Colon (tissue), 2 donors: ENCODE measurements around the gene RNF38.
"Not testable (repeated sequence)": the region's sequence is repeated elsewhere in the genome, so short reads cannot be mapped to it uniquely, and the experiment has no call there.

Experiments used
- FAIRE-seq: peaks from 2 replicates; lab custom pipeline; 2012; peaks lifted over from hg19 to GRCh38; lab: Jason Lieb, UNC
- donor health status: control.
- donor health status: control.

The RNF38 gene

DNA sequence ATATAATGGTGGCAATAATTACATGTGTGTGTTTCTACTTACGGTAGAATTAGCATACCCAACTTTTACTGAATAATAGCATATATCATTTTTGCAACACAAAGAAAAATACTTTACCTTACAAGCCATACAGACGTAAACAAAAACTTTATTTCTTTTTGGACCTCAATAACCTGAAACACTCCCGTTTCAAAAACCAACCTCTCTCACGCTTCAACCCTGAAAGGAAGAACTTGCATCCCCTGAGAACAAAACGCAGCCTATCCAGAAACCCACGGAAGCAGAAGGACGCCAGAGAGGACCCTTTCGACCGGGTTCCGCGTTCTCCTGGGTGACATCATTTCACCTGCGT, at the start of gene RNF38:
Gene RNF38 (minus strand): TSS at position 290 of the 352 bp plus-strand sequence. CDS start 161 bp downstream, at position 129.
- FAIRE-seq: no peak

DNA sequence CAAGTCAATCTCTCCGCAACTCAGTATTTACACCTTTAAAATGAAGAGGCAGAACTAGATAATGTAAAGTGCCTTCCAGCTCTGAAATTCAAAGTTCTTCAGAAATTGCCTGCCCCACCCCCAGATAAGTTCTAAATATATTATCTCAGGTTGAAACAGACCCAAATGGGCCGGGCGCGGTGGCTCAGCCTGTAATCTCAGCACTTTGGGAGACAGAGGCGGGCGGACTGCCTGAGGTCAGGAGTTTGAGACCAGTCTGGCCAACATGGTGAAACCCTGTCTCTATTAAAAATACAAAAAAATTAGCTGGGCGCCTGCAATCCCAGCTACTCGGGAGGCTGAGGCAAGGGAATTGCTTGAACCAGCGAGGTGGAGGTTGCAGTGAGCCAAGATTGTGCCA, 48.5 kb upstream of the RNF38 start:
- FAIRE-seq: not testable (repeated sequence)

DNA sequence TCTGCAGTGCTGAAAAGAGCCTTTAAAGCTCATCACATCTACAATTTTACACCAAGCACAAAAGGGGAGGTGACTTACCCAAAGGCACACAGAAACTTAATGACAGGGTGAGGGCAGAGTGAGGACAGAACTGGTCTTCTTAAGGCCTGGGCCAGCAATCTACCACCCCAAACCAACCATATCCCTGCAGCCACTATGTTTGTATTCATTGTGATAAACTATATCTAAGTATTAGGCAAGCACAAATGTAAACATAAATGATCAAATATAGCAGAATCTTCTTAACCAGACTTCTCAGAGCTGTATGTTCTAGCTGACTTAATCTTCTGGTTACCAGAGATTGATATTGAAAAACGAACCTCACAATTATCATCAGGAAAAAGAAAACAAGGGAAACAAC, 47.9 kb upstream of the RNF38 start:
- FAIRE-seq: no peak

DNA sequence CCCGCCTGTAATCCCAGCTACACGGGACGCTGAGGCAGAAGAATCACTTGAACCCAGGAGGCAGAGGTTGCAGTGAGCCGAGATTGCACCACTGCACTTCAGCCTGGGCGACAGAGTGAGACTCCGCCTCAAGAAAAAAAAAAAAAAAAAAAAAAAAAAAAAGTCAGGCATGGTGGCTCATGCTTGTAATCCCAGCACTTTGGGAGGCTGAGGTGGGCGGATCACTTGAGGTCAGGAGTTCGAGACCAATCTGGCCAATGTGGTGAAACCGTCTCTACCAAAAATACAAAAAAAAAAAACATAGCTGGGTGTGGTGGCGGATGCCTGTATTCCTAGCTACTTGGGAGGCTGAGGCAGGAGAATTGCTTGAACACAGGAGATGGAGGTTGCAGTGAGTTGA, 46.6 kb upstream of the RNF38 start:
- FAIRE-seq: not testable (repeated sequence)

DNA sequence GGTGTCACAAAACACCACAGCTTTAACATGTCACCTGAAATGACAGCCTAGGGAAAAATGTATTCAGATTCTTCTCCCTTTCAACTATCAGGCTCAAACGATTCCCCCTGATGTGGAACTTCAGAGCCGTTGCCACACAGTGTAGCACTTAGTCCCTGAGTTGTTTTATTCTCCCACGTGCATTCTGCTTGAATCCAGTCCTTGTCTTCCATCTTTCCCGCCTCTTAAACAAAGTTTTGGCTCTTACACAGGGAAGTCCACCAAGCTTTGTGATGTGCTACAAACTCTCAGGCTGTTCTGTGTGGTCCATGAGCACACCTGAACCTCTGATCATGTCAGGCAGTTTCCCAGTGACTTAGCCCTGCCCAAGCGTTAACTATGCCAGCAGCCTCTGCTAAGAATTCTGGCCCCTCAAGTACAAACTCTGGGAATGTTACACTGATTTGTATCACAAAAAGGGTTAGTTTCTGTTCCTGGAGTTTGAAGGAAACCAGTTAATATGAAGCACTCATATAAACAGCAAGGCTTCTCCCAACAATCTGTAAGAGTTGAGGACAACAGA, 45.8 kb upstream of the RNF38 start:
- no peak for FAIRE-seq

DNA sequence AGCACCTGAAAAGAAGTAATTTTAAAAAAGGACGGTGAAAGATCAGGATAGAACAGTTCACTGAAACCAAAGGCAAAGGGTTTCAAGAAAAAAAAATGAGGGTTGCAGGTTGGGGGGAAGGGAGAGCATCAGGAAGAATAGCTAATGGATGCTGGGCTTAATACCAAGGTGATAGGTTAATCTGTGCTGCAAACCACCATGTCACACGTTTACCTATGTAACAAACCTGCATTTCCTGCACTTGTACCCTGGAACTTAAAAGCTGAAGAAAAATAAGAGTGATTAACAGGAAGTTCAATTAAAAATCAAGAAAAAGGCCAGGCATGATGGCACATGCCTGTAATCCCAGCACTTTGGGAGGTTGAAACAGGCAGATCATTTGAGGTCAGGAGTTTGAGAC, 44.1 kb upstream of the RNF38 start:
- FAIRE-seq: no peak

DNA sequence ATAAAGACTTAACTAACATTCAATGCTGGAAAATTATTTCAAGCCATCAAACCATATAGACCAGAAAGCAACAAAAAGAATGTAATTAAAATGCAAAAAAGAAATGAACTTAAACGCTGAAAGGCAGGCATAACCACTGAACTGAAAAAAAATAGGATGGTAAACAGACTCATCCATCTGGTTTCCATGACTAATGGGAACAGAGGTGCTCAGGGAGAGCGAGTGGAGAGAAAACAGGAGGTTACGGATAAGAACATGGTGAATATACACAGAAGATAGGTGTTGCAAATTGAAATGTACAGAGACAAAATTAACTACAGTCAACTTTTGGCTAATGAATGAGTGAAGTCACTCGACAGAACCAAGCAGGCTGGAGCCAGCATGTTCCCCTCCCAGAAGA, 43.5 kb upstream of the RNF38 start:
- no peak for FAIRE-seq

DNA sequence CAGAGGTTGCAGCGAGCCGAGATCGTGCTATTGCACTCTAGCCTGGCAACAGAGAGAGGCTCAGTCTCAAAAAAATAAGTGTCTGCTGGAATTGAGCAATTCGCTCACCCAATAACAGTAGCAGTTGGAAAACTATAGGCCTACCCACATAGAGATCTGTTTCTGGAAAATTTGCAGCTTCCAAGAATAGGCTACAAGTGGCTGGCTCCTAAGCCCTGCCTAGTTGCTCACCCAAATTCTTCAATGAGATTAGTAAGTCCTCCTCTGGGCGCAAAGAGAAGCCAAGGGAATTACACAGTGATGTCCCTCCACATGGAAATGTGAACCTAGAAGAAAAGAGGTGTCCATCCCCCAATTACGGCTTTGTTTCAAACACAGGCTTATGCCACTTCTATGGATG, 42.6 kb upstream of the RNF38 start:
- FAIRE-seq: no peak

DNA sequence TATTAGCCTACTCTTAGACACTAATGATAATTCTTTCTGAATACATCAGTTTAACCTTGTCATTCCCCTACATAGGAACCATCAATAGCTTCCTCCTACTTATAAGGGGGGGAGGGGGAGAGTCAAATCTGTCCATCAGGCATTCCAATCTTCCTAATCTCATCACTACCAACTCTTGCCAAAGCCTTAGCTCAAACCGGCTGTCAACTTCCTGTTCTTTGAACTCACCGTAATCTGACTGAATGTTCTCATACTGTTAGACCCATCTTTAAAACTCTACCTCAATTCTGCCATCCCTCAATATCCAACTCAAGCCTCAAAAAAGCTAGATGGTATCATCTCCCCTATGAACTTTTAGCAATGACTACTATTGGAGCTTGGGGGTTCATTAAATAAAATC, 41.9 kb upstream of the RNF38 start:
- no peak for FAIRE-seq

DNA sequence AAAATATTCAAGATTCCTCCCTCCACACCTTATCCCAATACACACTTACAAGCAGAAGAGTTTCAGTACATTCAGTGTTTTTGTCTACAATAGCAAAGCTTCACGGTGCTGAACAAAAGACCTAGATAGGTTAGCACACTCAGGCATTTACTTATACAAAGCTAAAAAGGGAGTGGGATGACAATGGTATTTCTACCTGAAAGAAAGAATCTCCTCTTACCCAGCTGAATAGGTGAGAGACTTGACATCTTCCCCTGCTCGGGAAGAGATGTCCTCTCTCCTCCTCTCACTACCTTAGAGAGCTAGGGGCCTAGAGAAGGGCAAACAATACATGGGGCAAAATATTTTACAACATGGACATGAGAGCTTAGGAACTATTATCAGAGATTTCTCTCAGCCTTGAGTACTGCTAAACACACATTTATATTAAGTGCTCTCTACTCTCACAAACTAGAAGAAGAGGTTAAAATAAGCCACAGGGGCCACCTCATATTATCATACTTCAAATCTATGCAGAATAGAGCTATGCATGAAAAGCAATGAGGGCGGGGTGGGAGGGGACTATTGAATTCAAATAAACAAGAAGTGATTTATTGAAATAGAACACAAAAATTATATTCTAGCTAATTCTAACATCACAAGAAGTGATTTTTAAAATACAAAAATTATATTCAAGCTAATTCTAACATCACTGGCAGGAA, 38.6 kb upstream of the RNF38 start:
- FAIRE-seq: no peak

DNA sequence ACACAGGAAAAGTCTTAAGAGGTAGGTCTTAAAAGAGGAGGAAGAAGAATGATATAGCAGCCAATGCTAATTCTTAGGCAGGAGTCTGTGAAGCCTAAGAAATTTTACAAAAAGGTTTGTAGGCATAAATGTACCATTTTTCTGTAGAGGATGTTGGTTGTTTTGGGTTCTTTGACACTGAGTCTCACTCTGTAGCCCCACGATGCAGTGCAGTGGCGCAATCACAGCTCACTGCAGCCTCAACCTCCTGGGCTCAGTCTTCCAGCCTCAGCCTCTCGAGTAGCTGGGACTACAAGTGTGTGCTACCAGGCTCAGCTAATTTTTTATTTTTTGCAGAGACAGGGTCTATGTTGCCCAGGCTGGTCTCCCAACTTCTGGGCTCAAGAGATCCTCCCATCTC, 37.7 kb upstream of the RNF38 start:
- FAIRE-seq: no peak

DNA sequence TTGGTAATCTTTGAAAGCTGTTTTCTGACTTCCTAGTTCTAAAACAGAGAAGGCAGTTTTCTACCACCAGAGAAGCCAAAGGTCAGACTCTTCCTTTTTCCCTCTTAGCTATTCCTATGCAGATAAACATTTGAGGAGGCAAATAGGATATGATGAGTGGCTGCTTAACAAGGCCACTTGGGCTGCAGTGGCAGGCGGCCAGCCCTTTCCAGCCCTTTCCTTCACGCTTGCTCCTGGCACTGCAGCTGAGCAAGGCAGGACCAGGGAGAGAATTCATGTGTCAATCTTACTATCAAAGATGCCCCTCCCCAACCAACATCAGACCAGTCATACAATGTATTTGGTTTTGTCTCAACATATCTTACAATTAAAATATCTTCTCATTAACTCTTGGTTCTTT, 36.8 kb upstream of the RNF38 start:
- no peak for FAIRE-seq

DNA sequence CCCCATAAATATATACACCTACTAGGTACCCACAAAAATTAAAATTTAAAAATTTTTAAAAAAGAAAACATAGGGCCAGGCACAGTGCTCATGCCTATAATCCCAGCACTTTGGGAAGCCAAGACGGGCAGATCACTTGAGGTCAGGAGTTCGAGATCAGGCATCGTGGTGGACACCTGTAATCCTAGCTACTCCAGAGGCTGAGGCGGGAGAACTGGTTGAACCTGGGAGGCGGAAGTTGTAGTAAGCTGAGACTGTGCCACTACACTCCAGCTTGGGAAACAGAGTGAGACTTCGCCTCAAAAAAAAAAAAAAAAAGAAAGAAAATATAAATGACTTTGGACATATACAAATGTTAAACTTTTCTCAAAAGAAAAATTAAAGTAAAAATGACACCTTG, 33.3 kb upstream of the RNF38 start:
- FAIRE-seq: no peak

DNA sequence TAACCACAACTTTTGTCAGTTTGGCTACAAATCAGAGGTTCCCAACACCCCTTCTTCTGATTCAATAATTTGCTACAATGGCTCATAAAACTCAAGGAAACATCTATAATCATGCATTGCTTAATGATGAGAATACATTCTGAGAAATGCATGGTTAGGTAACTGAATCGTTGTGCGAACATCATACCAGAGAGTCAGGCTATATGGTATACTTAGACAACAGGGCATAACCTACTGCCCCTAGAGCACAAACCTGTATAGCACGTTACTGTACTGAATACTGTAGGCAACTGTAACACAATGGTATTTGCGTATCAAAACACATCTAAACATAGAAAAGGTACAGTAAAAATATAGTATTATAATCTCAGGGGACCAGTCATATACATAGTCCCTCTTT, 31.0 kb upstream of the RNF38 start:
- no peak for FAIRE-seq

DNA sequence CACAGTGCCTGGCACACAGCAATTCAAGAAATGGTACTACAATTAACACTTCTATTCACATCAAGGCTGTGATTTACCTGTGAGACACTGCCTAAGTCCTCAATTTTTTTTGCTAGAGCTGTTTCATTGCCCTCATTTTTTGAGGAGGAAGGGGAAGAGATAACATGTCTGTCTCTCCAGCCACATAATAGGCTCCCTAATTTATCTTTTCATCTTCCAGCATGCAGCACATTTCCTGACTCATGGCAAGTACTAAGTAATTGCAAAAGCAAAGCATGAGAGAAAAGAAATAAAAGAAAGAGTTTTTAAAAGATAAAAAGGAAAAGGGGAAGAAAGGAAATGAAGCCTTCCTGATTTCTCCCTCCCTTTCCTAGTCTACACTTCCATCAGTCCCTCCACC, 26.9 kb upstream of the RNF38 start:
- FAIRE-seq: no peak

DNA sequence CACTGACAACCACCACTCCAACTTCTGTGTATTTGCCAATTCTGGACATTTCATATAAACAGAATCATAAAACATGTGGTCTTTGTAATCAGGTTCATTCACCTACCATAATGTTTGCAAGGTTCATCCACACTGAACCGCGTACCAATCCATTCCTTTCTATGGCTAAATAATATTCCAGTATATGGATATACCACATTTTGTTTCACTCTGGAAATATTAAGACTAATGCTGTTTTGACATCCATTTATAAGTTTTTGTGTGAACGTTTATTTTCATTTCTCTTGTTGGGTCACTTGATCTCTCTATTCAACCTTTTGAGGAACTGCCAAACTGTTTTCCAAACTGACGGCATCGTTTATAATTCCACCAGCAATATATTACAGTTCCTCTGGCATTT, 26.3 kb upstream of the RNF38 start:
- no peak for FAIRE-seq

DNA sequence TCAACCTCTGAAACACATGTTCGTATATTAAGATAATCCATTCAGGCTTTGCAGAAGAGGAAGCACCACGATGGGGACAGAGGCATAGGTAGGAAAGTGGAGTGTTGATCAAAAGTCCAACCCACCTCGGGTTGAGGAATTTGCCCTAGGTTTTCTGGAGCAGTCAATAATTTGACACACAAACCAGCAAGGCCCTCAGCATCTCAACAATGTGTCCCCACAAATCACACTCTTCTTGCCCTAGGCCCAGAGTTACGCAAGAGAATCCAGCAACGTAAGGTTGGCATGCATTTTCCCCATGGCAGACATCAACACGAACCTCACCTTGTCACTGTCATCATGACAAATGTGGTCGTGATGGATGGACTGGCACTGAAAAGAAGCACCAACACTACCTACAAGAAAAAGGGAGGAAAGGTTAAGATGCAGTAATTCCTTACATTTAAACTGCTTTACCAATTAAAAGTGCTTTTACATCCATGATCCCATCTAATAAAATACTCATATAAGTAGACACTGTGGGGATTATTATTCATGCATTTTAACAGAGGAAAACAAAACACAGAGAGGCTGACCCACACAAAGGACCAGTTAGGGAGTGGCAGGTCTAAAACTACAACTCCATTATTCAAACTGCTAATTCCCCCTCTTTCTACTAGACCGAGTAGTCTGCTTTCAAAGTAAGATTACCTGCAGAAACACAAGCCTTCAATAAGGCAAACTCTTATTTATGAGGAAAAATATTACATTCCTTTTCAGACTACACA, 24.4 kb upstream of the RNF38 start:
- no peak for FAIRE-seq

DNA sequence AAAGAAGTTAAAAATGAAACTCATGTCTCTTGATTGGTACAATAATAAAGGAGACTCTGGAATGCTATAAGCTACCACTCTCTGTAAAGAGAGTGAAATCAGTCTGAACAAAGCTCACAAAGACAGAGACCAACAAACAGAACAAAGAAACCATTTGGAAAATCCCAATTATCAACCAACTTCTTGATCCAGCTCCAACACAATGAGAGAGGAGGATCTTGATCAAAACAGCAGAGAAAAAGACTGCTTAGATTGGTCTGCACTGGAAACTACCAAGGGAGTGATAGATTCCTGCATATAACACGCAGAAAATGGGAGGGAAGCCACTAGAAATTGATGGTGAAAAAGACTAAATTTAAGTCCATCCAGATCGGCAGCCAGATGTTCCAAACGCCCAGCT, 23.1 kb upstream of the RNF38 start:
- no peak for FAIRE-seq

DNA sequence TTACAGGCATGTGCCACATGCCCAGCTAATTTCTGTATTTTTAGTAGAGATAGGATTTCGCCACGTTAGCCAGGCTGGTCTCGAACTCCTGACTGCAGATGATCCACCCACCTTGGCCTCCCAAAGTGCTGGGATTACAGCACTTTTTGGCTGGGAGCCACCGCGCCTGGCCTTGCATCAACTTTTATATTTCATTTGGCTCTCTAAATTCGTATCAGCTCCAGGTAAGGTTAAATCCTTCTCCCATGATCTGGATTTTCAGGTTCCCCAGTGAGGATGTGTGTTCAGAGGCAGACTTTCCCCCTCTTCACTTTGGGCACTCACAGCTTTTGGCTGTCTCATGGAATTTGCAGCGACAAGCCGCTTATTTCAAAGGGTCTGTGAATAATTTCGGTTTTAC, 16.8 kb upstream of the RNF38 start:
- no peak for FAIRE-seq

DNA sequence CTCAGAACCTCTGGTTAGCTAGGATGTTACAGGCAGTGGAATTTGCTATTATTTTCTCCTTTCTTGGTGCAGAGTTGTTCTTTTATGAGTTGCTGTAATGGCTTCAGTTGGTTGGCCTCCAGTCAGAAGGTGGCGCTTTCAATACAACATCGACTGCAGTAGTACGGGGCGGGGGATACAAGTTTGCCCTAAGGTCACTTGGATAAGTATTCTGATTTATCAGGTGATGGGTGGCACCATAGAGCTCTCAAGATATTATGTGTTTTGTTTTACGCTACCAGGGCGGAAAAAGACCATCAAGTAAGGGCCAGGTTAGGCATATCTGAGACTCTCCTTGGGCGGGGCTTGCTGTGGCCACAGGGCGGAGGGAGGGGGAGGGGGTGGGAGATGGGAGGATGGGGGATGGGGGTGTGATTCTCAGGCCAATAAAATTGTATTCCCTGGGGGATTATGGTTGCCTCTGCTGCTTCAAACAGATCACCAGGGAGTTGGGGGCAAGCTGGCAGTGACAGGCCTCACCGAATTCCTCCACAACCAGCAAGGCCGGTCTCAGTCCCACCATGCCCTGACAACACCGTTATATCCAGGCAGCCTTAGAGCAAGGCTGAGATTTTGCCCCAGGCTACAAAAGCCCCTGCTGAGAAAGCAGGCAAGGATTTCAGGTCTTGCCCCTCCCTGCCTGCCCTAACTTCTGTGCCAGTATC, 15.9 kb upstream of the RNF38 start:
- no peak for FAIRE-seq

DNA sequence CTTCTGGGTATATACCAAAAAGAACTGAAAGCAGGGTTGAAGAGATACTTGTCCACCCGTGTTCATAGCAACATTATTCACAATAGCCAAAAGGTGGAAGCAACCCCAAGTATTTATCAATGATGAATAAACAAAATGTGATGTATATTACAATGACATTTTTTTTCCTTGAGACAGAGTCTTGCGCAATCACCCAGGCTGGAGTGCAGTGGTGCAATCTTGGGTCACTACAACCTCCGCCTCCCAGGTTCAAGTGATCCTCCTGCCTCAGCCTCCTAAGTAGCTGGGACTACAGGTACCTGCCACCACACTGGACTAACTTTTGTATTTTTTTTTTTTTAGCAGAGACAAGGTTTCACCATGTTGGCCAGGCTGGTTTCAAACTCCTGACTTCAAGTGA, 11.3 kb upstream of the RNF38 start:
- not testable (repeated sequence) for FAIRE-seq

DNA sequence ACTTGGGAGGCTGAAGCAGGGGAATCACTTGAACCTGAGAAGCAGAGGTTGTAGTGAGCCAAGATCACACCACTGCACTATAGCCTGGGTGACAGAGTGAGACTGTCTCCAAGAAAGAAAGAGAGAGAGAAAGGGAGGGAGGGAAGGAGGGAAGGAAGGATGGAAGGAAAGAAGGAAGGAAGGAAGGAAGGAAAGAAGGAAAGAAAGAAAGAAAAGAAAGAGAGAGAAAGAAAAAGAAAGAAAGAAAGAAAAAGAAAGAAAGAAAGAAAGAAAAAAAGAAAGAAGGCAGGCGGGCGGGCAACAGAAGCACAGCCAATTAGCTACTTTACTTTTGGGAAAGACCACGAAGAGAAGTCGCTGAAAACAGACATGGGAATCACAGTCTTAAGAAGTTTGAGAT, 9.0 kb upstream of the RNF38 start:
- not testable (repeated sequence) for FAIRE-seq

DNA sequence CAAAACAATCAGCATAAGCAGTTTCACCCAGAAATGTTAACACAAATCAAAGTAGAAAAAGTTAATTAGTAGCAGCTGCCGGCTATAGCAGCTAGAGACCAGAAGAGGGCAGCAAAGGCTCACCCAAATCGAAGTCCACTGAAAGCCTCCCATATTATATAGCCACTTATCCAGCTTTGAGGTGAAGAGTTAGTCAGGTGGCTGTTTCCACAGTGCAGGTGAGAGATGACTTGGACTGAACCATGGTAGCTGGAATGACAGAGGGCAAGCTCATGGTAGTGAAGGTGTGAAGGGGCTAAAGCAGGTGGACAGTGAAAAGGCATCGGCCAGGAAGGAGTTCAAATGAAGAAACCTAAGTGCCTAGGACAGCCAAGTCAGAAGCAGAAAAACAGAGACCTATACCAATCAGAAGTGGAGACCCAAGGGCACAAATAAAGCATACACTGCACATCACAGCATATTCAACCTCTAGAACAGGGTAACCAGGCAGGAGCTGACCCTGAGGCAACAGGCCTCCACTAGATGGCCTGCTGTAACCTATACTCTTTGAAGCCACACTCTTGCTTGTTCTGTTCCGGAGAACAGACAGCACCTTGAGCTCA, 7.2 kb upstream of the RNF38 start:
- no peak for FAIRE-seq
